ENCODE results near the gene CD44. TPM values are rescaled to one million over a fixed set of nuclear protein-coding genes. Genes with fewer than 3 reads are reported as not detected.

Gene CD44
- total RNA-seq, 1 experiment from 2014 or later, result 15.9 TPM

DNA sequence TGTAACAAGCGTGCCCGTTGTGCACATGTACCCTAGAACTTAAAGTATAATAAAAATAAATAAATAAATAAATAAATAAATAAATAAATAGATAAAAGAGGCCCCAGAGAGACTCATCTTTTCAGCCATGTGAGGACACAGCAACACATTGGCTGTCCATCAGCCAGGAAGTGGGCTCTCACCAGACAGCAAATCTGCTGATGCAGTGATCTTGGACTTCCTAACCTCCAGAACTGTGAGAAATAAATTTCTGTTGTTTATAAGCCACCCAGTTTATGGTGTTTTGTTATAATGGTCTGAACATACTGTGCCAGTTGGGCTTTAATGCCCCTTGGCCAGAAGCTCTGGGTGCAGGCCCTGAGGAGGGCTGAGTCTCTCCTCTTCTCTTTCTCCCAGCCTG is 42.2 kb upstream of the CD44 start:
- Histone ChIP-seq H3K4me3 (ENCODE audit: low read depth, low read length, poor library complexity, severe bottlenecking) (no peak overlapping the region), H3K9me3 (ENCODE audit: low read depth, low read length, poor library complexity, severe bottlenecking) (no peaks in the 10 kb centered on the region), H3K27ac (ENCODE audit: low read depth, low read length, poor library complexity, severe bottlenecking) (no peak overlapping the region), H3K4me1 (ENCODE audit: insufficient read depth, low read length, poor library complexity, severe bottlenecking) (no peaks in the 10 kb centered on the region), H3K36me3 (ENCODE audit: insufficient read depth, low read length, poor library complexity, severe bottlenecking) (no peaks in the 10 kb centered on the region), H3K27me3 (replicated peaks; ENCODE audit: insufficient read depth, low read depth, low read length, poor library complexity) (no peaks in the 10 kb centered on the region)
- CTCF ChIA-PET, result no interaction called here
- DNase-seq (ENCODE audit: low spot score), result no peak
- TF ChIP-seq, protein P1, sequence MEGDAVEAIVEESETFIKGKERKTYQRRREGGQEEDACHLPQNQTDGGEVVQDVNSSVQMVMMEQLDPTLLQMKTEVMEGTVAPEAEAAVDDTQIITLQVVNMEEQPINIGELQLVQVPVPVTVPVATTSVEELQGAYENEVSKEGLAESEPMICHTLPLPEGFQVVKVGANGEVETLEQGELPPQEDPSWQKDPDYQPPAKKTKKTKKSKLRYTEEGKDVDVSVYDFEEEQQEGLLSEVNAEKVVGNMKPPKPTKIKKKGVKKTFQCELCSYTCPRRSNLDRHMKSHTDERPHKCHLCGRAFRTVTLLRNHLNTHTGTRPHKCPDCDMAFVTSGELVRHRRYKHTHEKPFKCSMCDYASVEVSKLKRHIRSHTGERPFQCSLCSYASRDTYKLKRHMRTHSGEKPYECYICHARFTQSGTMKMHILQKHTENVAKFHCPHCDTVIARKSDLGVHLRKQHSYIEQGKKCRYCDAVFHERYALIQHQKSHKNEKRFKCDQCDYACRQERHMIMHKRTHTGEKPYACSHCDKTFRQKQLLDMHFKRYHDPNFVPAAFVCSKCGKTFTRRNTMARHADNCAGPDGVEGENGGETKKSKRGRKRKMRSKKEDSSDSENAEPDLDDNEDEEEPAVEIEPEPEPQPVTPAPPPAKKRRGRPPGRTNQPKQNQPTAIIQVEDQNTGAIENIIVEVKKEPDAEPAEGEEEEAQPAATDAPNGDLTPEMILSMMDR (conservative IDR thresholded peaks at IDR 0.05; ENCODE audit: low read depth, low read length), result no peak
- no peak for TF ChIP-seq EZH2 (IDR thresholded peaks at IDR 0.05; ENCODE audit: borderline replicate concordance, low read depth, low read length, poor library complexity, severe bottlenecking)
- intact Hi-C loops (cut with micrococcal nuclease; ENCODE audit: unreplicated experiment), result no loop called here
- POLR2A ChIA-PET (ENCODE audit: low non-redundant PET), result no interaction called here
- BruUV-seq (replicated peaks), result no TSS peak

GRCh38 chr11:35097814-35098455 is 41.0 kb upstream of the CD44 start:
- no peak for TF ChIP-seq EZH2 (IDR thresholded peaks at IDR 0.05; ENCODE audit: borderline replicate concordance, low read depth, low read length, poor library complexity, severe bottlenecking)
- TF ChIP-seq, protein P1 (conservative IDR thresholded peaks at IDR 0.05; ENCODE audit: low read depth, low read length), result no peak
- Histone ChIP-seq H3K27me3 (replicated peaks; ENCODE audit: insufficient read depth, low read depth, low read length, poor library complexity) (no peaks in the 10 kb centered on the region), H3K4me1 (ENCODE audit: insufficient read depth, low read length, poor library complexity, severe bottlenecking) (no peaks in the 10 kb centered on the region), H3K4me3 (ENCODE audit: low read depth, low read length, poor library complexity, severe bottlenecking) (no peak overlapping the region), H3K9me3 (ENCODE audit: low read depth, low read length, poor library complexity, severe bottlenecking) (no peaks in the 10 kb centered on the region), H3K27ac (ENCODE audit: low read depth, low read length, poor library complexity, severe bottlenecking) (no peak overlapping the region), H3K36me3 (ENCODE audit: insufficient read depth, low read length, poor library complexity, severe bottlenecking) (no peaks in the 10 kb centered on the region)
- BruUV-seq (replicated peaks), result no TSS peak
- ChIA-PET CTCF (no interaction called here), POLR2A (ENCODE audit: low non-redundant PET) (no interaction called here)
- DNase-seq (ENCODE audit: low spot score), result no peak
- intact Hi-C loops (cut with micrococcal nuclease; ENCODE audit: unreplicated experiment), result no loop called here

- no peaks in the 10 kb centered on the region for H3K9me3 ChIP-seq (ENCODE audit: low read depth, low read length, poor library complexity, severe bottlenecking)
- intact Hi-C loops (cut with micrococcal nuclease; ENCODE audit: unreplicated experiment), result no loop called here
- H3K4me3 ChIP-seq (ENCODE audit: low read depth, low read length, poor library complexity, severe bottlenecking), result no peak overlapping the region
- H3K27ac ChIP-seq (ENCODE audit: low read depth, low read length, poor library complexity, severe bottlenecking), result no peak overlapping the region
- no peaks in the 10 kb centered on the region for H3K36me3 ChIP-seq (ENCODE audit: insufficient read depth, low read length, poor library complexity, severe bottlenecking)
- no peak for TF ChIP-seq EZH2 (IDR thresholded peaks at IDR 0.05; ENCODE audit: borderline replicate concordance, low read depth, low read length, poor library complexity, severe bottlenecking)
- no peak for DNase-seq (ENCODE audit: low spot score)
- no TSS peak for BruUV-seq (replicated peaks)
- no peaks in the 10 kb centered on the region for H3K27me3 ChIP-seq (replicated peaks; ENCODE audit: insufficient read depth, low read depth, low read length, poor library complexity)
- ChIA-PET POLR2A (ENCODE audit: low non-redundant PET) (no interaction called here), CTCF (no interaction called here)
- no peaks in the 10 kb centered on the region for H3K4me1 ChIP-seq (ENCODE audit: insufficient read depth, low read length, poor library complexity, severe bottlenecking)
Observed at GRCh38 chr11:35098855-35099254, 40.1 kb upstream of the CD44 start.

Data from A673 (cell line).